ENCODE measurements around the gene MBNL1. TPM values are rescaled to one million over a fixed set of nuclear protein-coding genes. Genes with fewer than 3 reads are reported as not detected.

Gene MBNL1
- total RNA-seq, 1 donor = 545 TPM

DNA sequence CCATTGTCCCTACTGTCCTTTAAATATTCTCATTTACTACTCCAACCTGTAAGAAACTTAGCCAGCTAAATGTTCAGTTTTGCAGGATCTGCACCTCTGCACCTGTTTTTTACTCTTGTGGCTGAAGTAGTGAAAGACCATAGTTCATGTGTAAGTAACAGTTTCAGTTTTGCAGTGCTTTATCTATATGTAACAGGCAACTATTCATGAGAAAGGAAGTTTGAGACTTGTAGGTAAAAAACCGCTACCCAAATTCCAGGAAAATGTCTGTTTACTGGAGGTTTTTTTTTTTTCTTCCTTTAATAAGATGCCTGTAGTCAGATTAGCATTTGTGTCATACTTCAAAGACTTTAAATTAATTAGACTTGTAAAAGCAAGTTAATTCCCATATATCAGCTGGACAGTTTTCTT, 25.4 kb upstream of the MBNL1 start:
- Histone ChIP-seq H2AFZ (ENCODE audit: low read length) (no peak overlapping the region), H3K79me2 (ENCODE audit: insufficient read depth, low read length) (no peaks in the 10 kb centered on the region), H3K4me3 (ENCODE audit: insufficient read depth, low read length) (no peak overlapping the region), H3K36me3 (ENCODE audit: insufficient read depth, low read length) (no peaks in the 10 kb centered on the region), H3K9me3 (ENCODE audit: low read depth, low read length) (no peaks in the 10 kb centered on the region), H3K27ac (ENCODE audit: low read depth, low read length) (no peak overlapping the region), H4K20me1 (ENCODE audit: insufficient read depth, low read length) (no peaks in the 10 kb centered on the region), H3K27me3 (ENCODE audit: insufficient read depth, low read length) (no peaks in the 10 kb centered on the region), H3K4me1 (ENCODE audit: insufficient read depth, low read length) (no peaks in the 10 kb centered on the region), H3K4me2 (ENCODE audit: insufficient read depth, low read length) (no peak overlapping the region)
- TF ChIP-seq, protein P1, sequence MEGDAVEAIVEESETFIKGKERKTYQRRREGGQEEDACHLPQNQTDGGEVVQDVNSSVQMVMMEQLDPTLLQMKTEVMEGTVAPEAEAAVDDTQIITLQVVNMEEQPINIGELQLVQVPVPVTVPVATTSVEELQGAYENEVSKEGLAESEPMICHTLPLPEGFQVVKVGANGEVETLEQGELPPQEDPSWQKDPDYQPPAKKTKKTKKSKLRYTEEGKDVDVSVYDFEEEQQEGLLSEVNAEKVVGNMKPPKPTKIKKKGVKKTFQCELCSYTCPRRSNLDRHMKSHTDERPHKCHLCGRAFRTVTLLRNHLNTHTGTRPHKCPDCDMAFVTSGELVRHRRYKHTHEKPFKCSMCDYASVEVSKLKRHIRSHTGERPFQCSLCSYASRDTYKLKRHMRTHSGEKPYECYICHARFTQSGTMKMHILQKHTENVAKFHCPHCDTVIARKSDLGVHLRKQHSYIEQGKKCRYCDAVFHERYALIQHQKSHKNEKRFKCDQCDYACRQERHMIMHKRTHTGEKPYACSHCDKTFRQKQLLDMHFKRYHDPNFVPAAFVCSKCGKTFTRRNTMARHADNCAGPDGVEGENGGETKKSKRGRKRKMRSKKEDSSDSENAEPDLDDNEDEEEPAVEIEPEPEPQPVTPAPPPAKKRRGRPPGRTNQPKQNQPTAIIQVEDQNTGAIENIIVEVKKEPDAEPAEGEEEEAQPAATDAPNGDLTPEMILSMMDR (IDR thresholded peaks at IDR 0.05; ENCODE audit: extremely low read depth, low read depth, low read length) = no peak
- no peak for DNase-seq (ENCODE audit: insufficient read length, low spot score, missing footprints)

DNA sequence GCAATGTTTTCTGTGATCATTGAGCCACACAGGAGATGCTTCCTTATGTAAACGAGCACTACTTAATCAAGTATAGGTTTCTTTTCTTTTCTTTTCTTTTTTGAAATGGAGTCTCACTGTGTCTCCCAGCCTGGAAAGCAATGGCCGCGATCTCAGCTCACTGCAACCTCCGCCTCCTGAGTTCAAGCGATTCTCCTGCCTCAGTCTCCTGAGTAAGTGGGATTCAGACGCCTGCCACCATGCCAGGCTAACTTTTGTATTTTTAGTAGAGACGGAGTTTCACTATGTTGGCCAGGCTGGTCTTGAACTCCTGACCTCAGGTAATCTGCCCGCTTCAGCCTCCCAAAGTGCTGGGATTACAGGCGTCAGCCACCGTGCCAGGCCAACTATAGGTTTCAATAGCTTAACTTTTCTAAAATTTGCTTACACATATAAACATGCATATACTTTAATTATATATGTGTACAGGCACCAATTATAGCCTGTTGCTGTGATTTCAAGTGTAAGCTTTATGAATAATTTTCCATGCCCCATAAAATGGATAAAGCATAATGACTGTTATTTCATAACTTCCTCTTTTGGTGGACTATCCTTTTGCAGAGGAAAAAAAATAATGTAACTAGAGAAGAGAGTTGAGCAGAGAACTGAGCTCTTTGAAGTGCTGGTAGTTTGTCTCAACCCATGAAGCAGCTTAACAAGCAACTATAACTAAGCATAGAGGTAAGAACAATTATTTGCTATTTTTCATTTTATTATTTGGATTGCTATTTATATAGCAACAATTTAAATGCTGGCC, 24.8 kb upstream of the MBNL1 start:
- H3K79me2 ChIP-seq (ENCODE audit: insufficient read depth, low read length) = no peaks in the 10 kb centered on the region
- H3K4me2 ChIP-seq (ENCODE audit: insufficient read depth, low read length) = no peak overlapping the region
- H2AFZ ChIP-seq (ENCODE audit: low read length) = no peak overlapping the region
- H3K9me3 ChIP-seq (ENCODE audit: low read depth, low read length) = no peaks in the 10 kb centered on the region
- no peak overlapping the region for H3K4me3 ChIP-seq (ENCODE audit: insufficient read depth, low read length)
- TF ChIP-seq, protein P1 (IDR thresholded peaks at IDR 0.05; ENCODE audit: extremely low read depth, low read depth, low read length) = no peak
- DNase-seq (ENCODE audit: insufficient read length, low spot score, missing footprints) = no peak
- no peaks in the 10 kb centered on the region for H3K27me3 ChIP-seq (ENCODE audit: insufficient read depth, low read length)
- no peaks in the 10 kb centered on the region for H3K4me1 ChIP-seq (ENCODE audit: insufficient read depth, low read length)
- no peaks in the 10 kb centered on the region for H4K20me1 ChIP-seq (ENCODE audit: insufficient read depth, low read length)
- H3K27ac ChIP-seq (ENCODE audit: low read depth, low read length) = no peak overlapping the region
- H3K36me3 ChIP-seq (ENCODE audit: insufficient read depth, low read length) = no peaks in the 10 kb centered on the region

DNA sequence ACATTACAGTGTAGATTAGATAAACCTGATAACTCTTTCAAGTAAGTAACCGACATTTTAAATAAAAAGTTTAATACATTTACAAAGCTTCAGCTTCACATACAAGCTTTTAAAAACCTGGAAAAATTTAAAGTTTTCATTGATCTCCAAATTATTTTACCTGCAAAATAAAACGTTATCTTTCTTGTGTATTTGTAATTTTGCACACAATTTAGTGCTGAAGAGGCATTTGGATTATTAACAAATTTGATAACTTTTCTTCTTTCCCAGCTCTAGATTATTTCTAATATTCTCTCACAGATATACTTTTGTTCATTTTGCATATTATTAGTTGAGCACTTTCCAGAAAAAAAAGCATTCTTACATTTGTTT, 24.2 kb upstream of the MBNL1 start:
- TF ChIP-seq, protein P1 (IDR thresholded peaks at IDR 0.05; ENCODE audit: extremely low read depth, low read depth, low read length) = no peak
- no peaks in the 10 kb centered on the region for H3K4me1 ChIP-seq (ENCODE audit: insufficient read depth, low read length)
- H3K36me3 ChIP-seq (ENCODE audit: insufficient read depth, low read length) = no peaks in the 10 kb centered on the region
- H3K4me3 ChIP-seq (ENCODE audit: insufficient read depth, low read length) = no peak overlapping the region
- H3K9me3 ChIP-seq (ENCODE audit: low read depth, low read length) = no peaks in the 10 kb centered on the region
- no peaks in the 10 kb centered on the region for H4K20me1 ChIP-seq (ENCODE audit: insufficient read depth, low read length)
- no peaks in the 10 kb centered on the region for H3K79me2 ChIP-seq (ENCODE audit: insufficient read depth, low read length)
- no peak overlapping the region for H2AFZ ChIP-seq (ENCODE audit: low read length)
- H3K27me3 ChIP-seq (ENCODE audit: insufficient read depth, low read length) = no peaks in the 10 kb centered on the region
- no peak overlapping the region for H3K4me2 ChIP-seq (ENCODE audit: insufficient read depth, low read length)
- H3K27ac ChIP-seq (ENCODE audit: low read depth, low read length) = no peak overlapping the region
- no peak for DNase-seq (ENCODE audit: insufficient read length, low spot score, missing footprints)

DNA sequence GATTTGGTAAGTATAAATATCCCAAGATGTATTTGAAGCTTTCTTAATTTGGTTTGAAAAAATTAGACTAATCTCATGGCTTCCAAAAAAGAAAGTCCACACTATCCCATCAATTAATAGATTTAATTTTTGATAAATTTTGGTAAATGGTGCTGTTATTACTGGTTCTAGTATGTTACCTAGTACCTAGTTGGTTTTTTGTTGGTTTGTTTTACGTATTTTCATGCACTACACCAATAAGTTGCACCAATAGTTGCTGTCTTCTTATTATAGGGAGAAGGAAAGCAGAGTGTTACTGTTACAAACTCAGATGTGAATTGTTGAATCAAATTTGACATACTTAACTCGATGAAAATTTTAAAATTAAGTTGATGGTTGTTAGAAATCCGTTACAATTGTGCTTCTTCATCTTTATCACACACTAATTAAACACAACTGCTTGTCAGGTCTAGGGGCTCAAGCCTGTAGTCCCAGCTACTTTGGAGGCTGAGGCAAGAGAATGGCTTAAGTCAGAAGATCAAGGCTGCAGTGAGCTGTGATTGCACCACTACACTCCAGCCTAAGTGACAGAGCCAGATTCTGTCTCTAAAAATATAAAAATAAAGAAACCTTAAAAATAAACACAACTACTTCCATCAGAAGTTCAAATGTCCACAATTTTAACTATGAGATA, 23.1 kb upstream of the MBNL1 start:
- no peak overlapping the region for H2AFZ ChIP-seq (ENCODE audit: low read length)
- no peaks in the 10 kb centered on the region for H3K27me3 ChIP-seq (ENCODE audit: insufficient read depth, low read length)
- H3K27ac ChIP-seq (ENCODE audit: low read depth, low read length) = no peak overlapping the region
- TF ChIP-seq, protein P1 (IDR thresholded peaks at IDR 0.05; ENCODE audit: extremely low read depth, low read depth, low read length) = no peak
- no peak overlapping the region for H3K4me3 ChIP-seq (ENCODE audit: insufficient read depth, low read length)
- no peaks in the 10 kb centered on the region for H3K36me3 ChIP-seq (ENCODE audit: insufficient read depth, low read length)
- no peaks in the 10 kb centered on the region for H3K79me2 ChIP-seq (ENCODE audit: insufficient read depth, low read length)
- no peak for DNase-seq (ENCODE audit: insufficient read length, low spot score, missing footprints)
- H3K9me3 ChIP-seq (ENCODE audit: low read depth, low read length) = no peaks in the 10 kb centered on the region
- no peaks in the 10 kb centered on the region for H3K4me1 ChIP-seq (ENCODE audit: insufficient read depth, low read length)
- H3K4me2 ChIP-seq (ENCODE audit: insufficient read depth, low read length) = no peak overlapping the region
- no peaks in the 10 kb centered on the region for H4K20me1 ChIP-seq (ENCODE audit: insufficient read depth, low read length)
